Spleen (tissue), 7 donors: ENCODE results near the gene GSE1.

Experiments used
- CTCF ChIP-seq, 11 experiments: fragments of 200-600 bp in 7 of 11; fragments of 450-650 bp in 4 of 11; sonication (generic) in 4 of 11; IDR thresholded peaks in 8 of 11; conservative IDR thresholded peaks in 3 of 11; 1 replicate in 7 of 11; 2 replicates in 4 of 11; pipeline versions ENCODE4 v1.4.0 to v1.8.0; 2016 to 2021; ENCODE audit warnings: antibody characterized with exemption in 11 of 11, inconsistent platforms in 4 of 11, mild to moderate bottlenecking in 1 of 11
- POLR2A ChIP-seq, 3 donors: fragments of 450-650 bp; IDR thresholded peaks; one replicate each; pipeline ENCODE4 v1.5.1; 2017; ENCODE audit warnings: antibody characterized with exemption in 3 of 3, mild to moderate bottlenecking in 1 of 3
- donor health status: DM: no; HTN: no; CAD: no; lungs with moderate emphysema.
- donor health status: DM: no; HTN: no; CAD: no.
- donor health status: DM: no; HTN: no; CAD: no.

- no peak for TF ChIP-seq POLR2A (IDR thresholded peaks at IDR 0.05)
- TF ChIP-seq CTCF (IDR thresholded peaks at IDR 0.05 in 8 of 11, conservative IDR thresholded peaks at IDR 0.05 in 3 of 11): no peak
Measured at GRCh38 chr16:85592700-85593493, 20.2 kb upstream of the GSE1 start.
